ENCODE measurements around the gene RNPEPL1. TPM values are rescaled to one million over a fixed set of nuclear protein-coding genes. Genes with fewer than 3 reads are reported as not detected.
"Not testable (repeated sequence)": the region's sequence is repeated elsewhere in the genome, so short reads cannot be mapped to it uniquely, and the experiment has no call there.

RNPEPL1 gene
- total RNA-seq, 4 donors from 2014 or later, result 57.3 to 135 (median 70.2) TPM

DNA sequence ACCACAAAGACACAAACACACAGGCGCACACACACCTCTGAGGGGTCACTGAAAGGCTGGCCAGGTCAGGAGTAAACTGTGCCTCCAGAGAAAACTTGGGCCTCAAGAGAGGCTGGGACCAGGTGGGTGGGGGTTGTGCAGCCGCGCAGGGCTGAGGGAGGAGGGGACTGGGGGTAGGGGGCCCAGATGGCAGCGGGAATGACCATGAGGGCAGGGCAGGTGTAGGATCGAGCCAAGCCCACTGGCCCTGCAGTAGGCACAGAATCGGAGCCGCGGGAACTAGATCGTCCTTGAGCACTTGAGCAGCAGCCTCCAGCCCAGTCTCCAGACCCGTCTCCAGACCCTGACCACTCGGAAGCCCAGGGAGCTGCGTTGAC lies 47.3 kb upstream of the RNPEPL1 start:
- TF ChIP-seq POLR2A (IDR thresholded peaks at IDR 0.05; ENCODE audit: low read depth) (no peak), POLR2AphosphoS5 (IDR thresholded peaks at IDR 0.05) (no peak), EP300 (IDR thresholded peaks at IDR 0.05) (no peak)
- TF ChIP-seq, protein P1, sequence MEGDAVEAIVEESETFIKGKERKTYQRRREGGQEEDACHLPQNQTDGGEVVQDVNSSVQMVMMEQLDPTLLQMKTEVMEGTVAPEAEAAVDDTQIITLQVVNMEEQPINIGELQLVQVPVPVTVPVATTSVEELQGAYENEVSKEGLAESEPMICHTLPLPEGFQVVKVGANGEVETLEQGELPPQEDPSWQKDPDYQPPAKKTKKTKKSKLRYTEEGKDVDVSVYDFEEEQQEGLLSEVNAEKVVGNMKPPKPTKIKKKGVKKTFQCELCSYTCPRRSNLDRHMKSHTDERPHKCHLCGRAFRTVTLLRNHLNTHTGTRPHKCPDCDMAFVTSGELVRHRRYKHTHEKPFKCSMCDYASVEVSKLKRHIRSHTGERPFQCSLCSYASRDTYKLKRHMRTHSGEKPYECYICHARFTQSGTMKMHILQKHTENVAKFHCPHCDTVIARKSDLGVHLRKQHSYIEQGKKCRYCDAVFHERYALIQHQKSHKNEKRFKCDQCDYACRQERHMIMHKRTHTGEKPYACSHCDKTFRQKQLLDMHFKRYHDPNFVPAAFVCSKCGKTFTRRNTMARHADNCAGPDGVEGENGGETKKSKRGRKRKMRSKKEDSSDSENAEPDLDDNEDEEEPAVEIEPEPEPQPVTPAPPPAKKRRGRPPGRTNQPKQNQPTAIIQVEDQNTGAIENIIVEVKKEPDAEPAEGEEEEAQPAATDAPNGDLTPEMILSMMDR (IDR thresholded peaks at IDR 0.05), result no peak
- WGBS, result 91% methylated on average over 12 of the region's 12 CpGs
- peaks cover 3 to 16% (median 15%) of the 10 kb centered on the region in 4 donors for H3K4me1 ChIP-seq
- DNase-seq (ENCODE audit: extremely low spot score), result no peak
- H3K27me3 ChIP-seq, result peaks cover 0 to 35% (median 5%) of the 10 kb centered on the region in 4 donors
- no peak overlapping the region for H3K27ac ChIP-seq (replicated peaks in 1 of 4)
- H3K36me3 ChIP-seq, result peaks cover 9 to 34% (median 25%) of the 10 kb centered on the region in 4 donors
- H3K4me3 ChIP-seq, result no peak overlapping the region
- H3K9me3 ChIP-seq, result no peaks in the 10 kb centered on the region
- intact Hi-C loops (cut with DNase I), result no loop called here

DNA sequence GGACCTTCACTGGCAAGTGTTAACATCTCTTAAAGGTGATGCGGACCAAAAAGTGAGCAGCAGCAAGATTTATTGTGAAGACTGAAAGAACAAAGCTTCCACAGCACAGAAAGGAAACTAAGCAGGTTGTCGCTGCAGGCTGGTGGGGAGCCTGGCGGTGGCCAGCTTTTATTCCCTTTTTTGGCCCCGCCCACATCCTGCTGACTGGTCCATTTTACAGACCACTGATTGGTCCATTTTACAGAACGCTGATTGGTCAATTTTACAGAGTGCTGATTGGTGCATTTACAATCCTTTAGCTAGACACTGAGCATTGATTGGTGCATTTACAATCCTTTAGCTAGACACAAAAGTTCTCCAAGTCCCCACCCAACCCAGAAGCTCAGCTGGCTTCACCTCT lies 46.4 kb upstream of the RNPEPL1 start:
- WGBS, result 96% methylated on average over 5 of the region's 5 CpGs
- intact Hi-C loops (cut with DNase I); H3K9me3 ChIP-seq; H3K4me3 ChIP-seq; H3K27ac ChIP-seq (replicated peaks in 1 of 4); DNase-seq (ENCODE audit: extremely low spot score): not testable (repeated sequence)
- Histone ChIP-seq H3K36me3 (peaks cover 9 to 39% (median 26%) of the 10 kb centered on the region in 4 donors), H3K4me1 (peaks cover 3 to 16% (median 15%) of the 10 kb centered on the region in 4 donors), H3K27me3 (peaks cover 0 to 35% (median 5%) of the 10 kb centered on the region in 4 donors)

DNA sequence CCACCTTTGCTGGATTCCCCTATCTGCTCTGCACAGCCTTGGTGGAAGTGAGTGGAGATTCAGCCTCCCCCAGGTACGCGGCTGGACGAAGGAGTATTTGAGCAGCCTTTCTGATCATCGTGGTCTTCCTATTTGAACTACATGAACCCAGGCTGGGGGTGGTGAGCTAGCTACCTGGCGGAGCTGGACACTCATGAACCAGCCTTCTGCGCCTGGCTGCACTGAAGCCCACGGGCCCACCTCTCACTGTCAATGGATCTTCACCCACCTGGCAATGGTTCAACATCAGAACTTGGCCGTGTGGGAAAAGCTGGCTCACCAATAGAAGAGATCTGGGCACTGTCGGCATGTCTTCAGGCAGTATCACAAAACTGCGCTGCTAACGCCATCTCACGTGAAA lies 45.9 kb upstream of the RNPEPL1 start:
- no peak overlapping the region for H3K4me3 ChIP-seq
- peaks cover 9 to 39% (median 27%) of the 10 kb centered on the region in 4 donors for H3K36me3 ChIP-seq
- H3K9me3 ChIP-seq, result no peaks in the 10 kb centered on the region
- intact Hi-C loops (cut with DNase I), result no loop called here
- H3K27ac ChIP-seq (replicated peaks in 1 of 4), result no peak overlapping the region
- no peak for TF ChIP-seq POLR2A (IDR thresholded peaks at IDR 0.05; ENCODE audit: low read depth)
- peaks cover 3 to 16% (median 15%) of the 10 kb centered on the region in 4 donors for H3K4me1 ChIP-seq
- WGBS, result 96% methylated on average over 12 of the region's 12 CpGs
- peaks cover 0 to 32% (median 5%) of the 10 kb centered on the region in 4 donors for H3K27me3 ChIP-seq
- DNase-seq (ENCODE audit: extremely low spot score), result no peak

DNA sequence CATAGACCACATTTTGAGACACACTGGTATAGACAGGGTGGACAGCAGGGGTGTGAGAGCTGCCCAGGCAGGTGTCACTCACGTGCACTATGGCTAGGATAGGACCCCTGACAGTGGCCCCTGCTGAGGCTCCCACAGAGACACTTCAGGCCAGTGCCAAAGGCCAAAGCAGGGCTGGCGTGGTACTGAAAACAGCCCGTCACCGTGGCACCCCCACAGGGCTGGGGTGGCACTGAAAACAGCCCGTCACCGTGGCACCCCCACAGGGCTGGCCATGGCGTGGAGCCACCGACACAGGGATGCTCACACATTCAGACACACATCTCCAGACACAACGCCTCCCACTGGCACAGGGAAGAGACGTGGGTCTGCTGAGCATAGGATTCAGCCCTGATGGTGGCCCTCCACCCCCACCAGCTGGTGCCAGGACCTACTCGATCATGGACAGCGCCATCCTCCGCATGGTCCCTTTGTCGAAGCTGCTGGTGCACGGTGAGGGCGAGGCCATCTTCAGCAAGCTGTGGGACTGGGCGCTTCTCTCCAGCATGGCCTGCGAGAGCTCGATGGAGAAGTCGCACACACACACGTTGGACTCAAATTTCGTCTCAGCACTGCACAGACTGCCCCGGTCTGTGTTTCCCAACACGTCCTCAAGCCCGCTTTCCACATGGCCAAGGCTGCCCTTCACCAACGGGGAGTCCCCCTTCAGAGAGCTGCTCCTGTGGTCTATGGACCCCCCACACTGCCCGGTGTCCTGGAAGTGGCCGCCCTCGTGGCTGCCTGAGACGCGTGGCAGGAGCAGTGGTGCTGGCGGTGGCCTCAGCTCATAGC lies 44.6 kb upstream of the RNPEPL1 start:
- WGBS, result 98% methylated on average over 21 of the region's 32 CpGs
- Histone ChIP-seq H3K36me3 (peaks cover 9 to 42% (median 32%) of the 10 kb centered on the region in 4 donors), H3K4me1 (peaks cover 3 to 16% (median 15%) of the 10 kb centered on the region in 4 donors), H3K27ac (replicated peaks in 1 of 4) (no peak overlapping the region), H3K4me3 (no peak overlapping the region), H3K9me3 (no peaks in the 10 kb centered on the region), H3K27me3 (peaks cover 0 to 23% (median 5%) of the 10 kb centered on the region in 4 donors)
- TF ChIP-seq EP300 (IDR thresholded peaks at IDR 0.05), result no peak
- TF ChIP-seq POLR2A (IDR thresholded peaks at IDR 0.05; ENCODE audit: low read depth), result no peak
- TF ChIP-seq POLR2AphosphoS5 (IDR thresholded peaks at IDR 0.05), result no peak
- TF ChIP-seq, protein P1 (IDR thresholded peaks at IDR 0.05), result no peak
- DNase-seq (ENCODE audit: extremely low spot score), result no peak
- intact Hi-C loops (cut with DNase I), result no loop called here

DNA sequence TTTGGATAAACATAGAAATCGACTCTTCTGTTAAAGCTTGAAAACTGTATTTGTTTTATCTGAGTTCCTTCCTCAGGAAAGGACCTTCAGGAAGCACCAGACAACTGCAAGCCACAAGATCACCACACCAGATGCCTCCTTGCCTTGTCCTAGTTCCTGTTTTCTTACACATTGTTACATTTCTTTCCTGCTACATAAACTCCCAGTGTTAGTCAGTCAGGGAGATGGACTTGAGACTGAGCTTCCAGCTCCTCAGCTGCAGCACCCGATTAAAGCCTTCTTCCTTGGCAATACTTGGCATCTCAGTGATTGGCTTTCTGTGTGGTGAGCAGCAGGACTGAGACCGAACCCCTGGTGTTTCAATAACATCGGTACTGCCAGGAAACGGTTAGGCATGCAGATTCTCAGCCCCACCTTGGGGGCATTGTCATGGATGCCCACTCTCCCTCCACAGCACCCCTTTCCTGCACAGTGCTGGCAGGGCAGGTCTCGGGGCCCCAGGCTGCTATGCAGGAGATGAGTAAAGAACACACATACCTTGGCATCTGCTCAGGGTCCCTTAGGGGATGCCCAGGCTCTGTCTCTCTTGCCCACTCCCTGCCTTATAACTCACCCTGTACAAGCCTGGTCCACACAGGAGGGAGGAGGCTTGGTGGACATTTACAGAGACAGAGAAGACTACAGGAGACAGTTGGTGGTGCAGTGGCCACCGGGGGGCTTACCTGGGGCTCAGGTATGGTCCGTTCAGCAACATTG lies 43.1 kb upstream of the RNPEPL1 start:
- intact Hi-C loops (cut with DNase I), result no loop called here
- Histone ChIP-seq H3K4me3 (no peak overlapping the region), H3K9me3 (no peaks in the 10 kb centered on the region), H3K36me3 (peaks cover 9 to 55% (median 38%) of the 10 kb centered on the region in 4 donors), H3K27me3 (peaks cover 0 to 17% (median 3%) of the 10 kb centered on the region in 4 donors), H3K4me1 (peaks cover 3 to 5% (median 5%) of the 10 kb centered on the region in 4 donors), H3K27ac (replicated peaks in 1 of 4) (no peak overlapping the region)
- TF ChIP-seq POLR2A (IDR thresholded peaks at IDR 0.05; ENCODE audit: low read depth) (no peak), EP300 (IDR thresholded peaks at IDR 0.05) (no peak), POLR2AphosphoS5 (IDR thresholded peaks at IDR 0.05) (no peak)
- TF ChIP-seq, protein P1 (IDR thresholded peaks at IDR 0.05), result no peak
- DNase-seq (ENCODE audit: extremely low spot score), result no peak
- 91% methylated on average over 8 of the region's 8 CpGs for WGBS
